HK-2 (cell line): Measurements from ENCODE around the gene EXOC2.

Source experiments
- DNase-seq: peaks from one replicate; pipeline ENCODE4 v3.0.0-alpha.2; 2018; ENCODE audit not compliant: unreplicated experiment

The EXOC2 gene

GRCh38 chr6:446418-447366, 246.2 kb downstream of the EXOC2 start:
- DNase-seq = peak; percentile 30

- DNase-seq = no peak
Measured at GRCh38 chr6:445571-446417, 247.1 kb downstream of the EXOC2 start.

GRCh38 chr6:444653-445275, 248.2 kb downstream of the EXOC2 start:
- DNase-seq = no peak

- DNase-seq = no peak
Measured at GRCh38 chr6:443621-444159, 249.2 kb downstream of the EXOC2 start.

GRCh38 chr6:441126-441920, 251.6 kb downstream of the EXOC2 start:
- DNase-seq = no peak

GRCh38 chr6:439641-440167, 253.2 kb downstream of the EXOC2 start:
- DNase-seq = no peak

- no peak for DNase-seq
Measured at GRCh38 chr6:438634-439170, 254.2 kb downstream of the EXOC2 start.

- DNase-seq = no peak
Measured at GRCh38 chr6:437037-437392, 255.9 kb downstream of the EXOC2 start.

DNA sequence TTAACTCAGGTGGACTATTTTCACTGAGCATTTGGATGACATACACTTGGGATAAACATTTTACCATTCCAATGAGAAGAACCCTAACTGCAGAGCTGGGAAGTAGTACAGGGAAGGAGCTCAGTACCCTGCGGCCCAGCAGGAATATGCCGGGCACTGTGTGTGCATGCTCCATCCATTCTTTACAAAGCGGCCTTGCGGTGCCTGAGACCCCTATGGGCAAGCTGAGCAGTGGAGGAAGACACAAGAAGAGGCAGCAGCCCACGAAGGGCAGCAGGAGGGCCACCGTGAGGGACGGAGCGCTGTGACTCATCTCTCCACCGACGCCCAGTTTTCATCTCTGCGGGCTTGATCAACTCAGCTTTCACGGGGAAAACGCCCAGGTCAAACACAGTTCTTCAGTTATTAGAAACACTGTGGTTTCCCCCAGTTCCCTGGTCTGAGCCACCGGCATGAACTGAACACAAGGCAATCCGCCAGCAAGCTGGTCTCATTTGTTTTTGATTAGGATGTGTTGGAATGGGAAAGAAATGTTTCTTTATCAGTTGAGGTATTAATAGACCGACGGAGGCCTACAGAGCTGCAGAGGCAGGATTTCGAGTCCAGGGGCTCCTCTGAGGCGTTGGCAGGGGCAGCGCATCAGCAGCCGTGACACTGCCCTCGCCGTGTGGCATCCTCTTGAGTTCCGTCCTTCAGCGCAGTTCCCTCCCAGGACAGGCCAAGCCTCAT, 256.5 kb downstream of the EXOC2 start:
- no peak for DNase-seq

- no peak for DNase-seq
Measured at GRCh38 chr6:435441-436307, 257.3 kb downstream of the EXOC2 start.
